HEK293 (cell line): ENCODE data around the gene DDX20.

ENCODE experiments used
- GLI2 ChIP-seq: fragments of 450-650 bp; formaldehyde crosslinking; IDR thresholded peaks from 2 replicates; pipeline ENCODE4; 2017; ENCODE audit warnings: missing biosample characterization, missing genetic modification characterization, low read depth, borderline replicate concordance
- RBAK ChIP-seq: fragments of 450-650 bp; formaldehyde crosslinking; IDR thresholded peaks from 2 replicates; pipeline ENCODE4 v1.5.1; 2016; ENCODE audit warnings: missing biosample characterization, missing genetic modification characterization
- ZBTB20 ChIP-seq: fragments of 450-650 bp; formaldehyde crosslinking; IDR thresholded peaks from 2 replicates; pipeline ENCODE4 v1.5.1; 2016; ENCODE audit warnings: missing biosample characterization, missing genetic modification characterization
- ZBTB48 ChIP-seq: fragments of 450-650 bp; formaldehyde crosslinking; IDR thresholded peaks from 2 replicates; pipeline ENCODE4 v1.5.1; 2016; ENCODE audit warnings: missing biosample characterization, missing genetic modification characterization
- ZBTB7A ChIP-seq: fragments of 450-650 bp; formaldehyde crosslinking; IDR thresholded peaks from 2 replicates; pipeline ENCODE4 v1.5.1; 2016; ENCODE audit warnings: low read depth, missing biosample characterization, missing genetic modification characterization
- ZFP3 ChIP-seq: fragments of 450-650 bp; formaldehyde crosslinking; IDR thresholded peaks from 2 replicates; pipeline ENCODE4 v1.5.1; 2016; ENCODE audit warnings: low read depth, missing biosample characterization, missing genetic modification characterization
- ZNF132 ChIP-seq: fragments of 450-650 bp; formaldehyde crosslinking; IDR thresholded peaks from 2 replicates; pipeline ENCODE4 v1.5.1; 2017; ENCODE audit warnings: missing biosample characterization, missing genetic modification characterization, borderline replicate concordance
- ZNF16 ChIP-seq: fragments of 450-650 bp; formaldehyde crosslinking; IDR thresholded peaks from 2 replicates; pipeline ENCODE4 v1.5.1; 2016; ENCODE audit warnings: low read depth, missing biosample characterization, missing genetic modification characterization
- ZNF175 ChIP-seq: fragments of 450-650 bp; formaldehyde crosslinking; IDR thresholded peaks from 2 replicates; pipeline ENCODE4 v1.5.1; 2016; ENCODE audit warnings: missing biosample characterization, missing genetic modification characterization
- ZNF184 ChIP-seq: fragments of 450-650 bp; IDR thresholded peaks from 2 replicates; pipeline ENCODE4 v1.5.1; 2018; ENCODE audit warnings: missing biosample characterization, mild to moderate bottlenecking, missing genetic modification characterization
- ZNF19 ChIP-seq: fragments of 450-650 bp; formaldehyde crosslinking; IDR thresholded peaks from 2 replicates; pipeline ENCODE4; 2016; ENCODE audit warnings: missing biosample characterization, missing genetic modification characterization, low read depth
- ZNF223 ChIP-seq: fragments of 450-650 bp; formaldehyde crosslinking; IDR thresholded peaks from 2 replicates; pipeline ENCODE4 v1.5.1; 2016; ENCODE audit warnings: missing biosample characterization, missing genetic modification characterization
- ZNF24 ChIP-seq: fragments of 450-650 bp; formaldehyde crosslinking; IDR thresholded peaks from 2 replicates; pipeline ENCODE4 v1.5.1; 2016; ENCODE audit warnings: missing biosample characterization, missing genetic modification characterization
- ZNF266 ChIP-seq: fragments of 450-650 bp; formaldehyde crosslinking; IDR thresholded peaks from 2 replicates; pipeline ENCODE4 v1.5.1; 2016; ENCODE audit warnings: missing biosample characterization, missing genetic modification characterization, low read depth
- ZNF292 ChIP-seq: fragments of 450-650 bp; formaldehyde crosslinking; IDR thresholded peaks from 2 replicates; pipeline ENCODE4 v1.5.1; 2016; ENCODE audit warnings: low read depth, missing biosample characterization, missing genetic modification characterization, borderline replicate concordance
- ZNF324 ChIP-seq: fragments of 450-650 bp; formaldehyde crosslinking; IDR thresholded peaks from 2 replicates; pipeline ENCODE4 v1.5.1; 2016; ENCODE audit warnings: missing biosample characterization, missing genetic modification characterization
- ZNF394 ChIP-seq: fragments of 450-650 bp; formaldehyde crosslinking; IDR thresholded peaks from 2 replicates; pipeline ENCODE4 v1.5.1; 2016; ENCODE audit warnings: missing biosample characterization, missing genetic modification characterization, mild to moderate bottlenecking, moderate library complexity, borderline replicate concordance
- ZNF404 ChIP-seq: fragments of 450-650 bp; formaldehyde crosslinking; IDR thresholded peaks from 2 replicates; pipeline ENCODE4 v1.5.1; 2017; ENCODE audit warnings: missing biosample characterization, missing genetic modification characterization
- ZNF529 ChIP-seq: fragments of 450-650 bp; formaldehyde crosslinking; IDR thresholded peaks from 2 replicates; pipeline ENCODE4 v1.5.1; 2017; ENCODE audit warnings: missing genetic modification characterization, missing biosample characterization; ENCODE audit not compliant: insufficient replicate concordance
- ZNF596 ChIP-seq: fragments of 450-650 bp; IDR thresholded peaks from 2 replicates; pipeline ENCODE4 v1.5.0; 2018; ENCODE audit warnings: missing biosample characterization, mild to moderate bottlenecking, missing genetic modification characterization, moderate library complexity
- ZNF610 ChIP-seq: fragments of 450-650 bp; formaldehyde crosslinking; IDR thresholded peaks from 2 replicates; pipeline ENCODE4 v1.5.1; 2016; ENCODE audit warnings: missing biosample characterization, missing genetic modification characterization, borderline replicate concordance
- ZNF768 ChIP-seq: fragments of 450-650 bp; formaldehyde crosslinking; IDR thresholded peaks from 2 replicates; pipeline ENCODE4 v1.5.1; 2018; ENCODE audit warnings: missing biosample characterization, mild to moderate bottlenecking, missing genetic modification characterization
- ZNF776 ChIP-seq: fragments of 450-650 bp; formaldehyde crosslinking; IDR thresholded peaks from 2 replicates; pipeline ENCODE4 v1.5.0; 2017; ENCODE audit warnings: missing biosample characterization, missing genetic modification characterization, borderline replicate concordance
- ZNF792 ChIP-seq: fragments of 450-650 bp; formaldehyde crosslinking; IDR thresholded peaks from 2 replicates; pipeline ENCODE4 v1.5.1; 2016; ENCODE audit warnings: missing biosample characterization, missing genetic modification characterization
- ZNF843 ChIP-seq: fragments of 450-650 bp; formaldehyde crosslinking; IDR thresholded peaks from 2 replicates; pipeline ENCODE4 v1.5.1; 2016; ENCODE audit warnings: missing biosample characterization, missing genetic modification characterization
- TF ChIP-seq, protein P1 (sequence below): fragments of 450-650 bp; formaldehyde crosslinking; IDR thresholded peaks from 2 replicates; pipeline ENCODE4 v1.5.1; 2016; ENCODE audit warnings: missing biosample characterization, missing genetic modification characterization
- TF ChIP-seq, protein P2 (sequence below): fragments of 450-650 bp; formaldehyde crosslinking; IDR thresholded peaks from 2 replicates; pipeline ENCODE4 v1.5.1; 2016; ENCODE audit warnings: missing biosample characterization, missing genetic modification characterization
- TF ChIP-seq, protein P3 (sequence below): fragments of 450-650 bp; formaldehyde crosslinking; IDR thresholded peaks from 2 replicates; pipeline ENCODE4 v1.5.1; 2016; ENCODE audit warnings: missing biosample characterization, missing genetic modification characterization

DDX20 gene

DNA sequence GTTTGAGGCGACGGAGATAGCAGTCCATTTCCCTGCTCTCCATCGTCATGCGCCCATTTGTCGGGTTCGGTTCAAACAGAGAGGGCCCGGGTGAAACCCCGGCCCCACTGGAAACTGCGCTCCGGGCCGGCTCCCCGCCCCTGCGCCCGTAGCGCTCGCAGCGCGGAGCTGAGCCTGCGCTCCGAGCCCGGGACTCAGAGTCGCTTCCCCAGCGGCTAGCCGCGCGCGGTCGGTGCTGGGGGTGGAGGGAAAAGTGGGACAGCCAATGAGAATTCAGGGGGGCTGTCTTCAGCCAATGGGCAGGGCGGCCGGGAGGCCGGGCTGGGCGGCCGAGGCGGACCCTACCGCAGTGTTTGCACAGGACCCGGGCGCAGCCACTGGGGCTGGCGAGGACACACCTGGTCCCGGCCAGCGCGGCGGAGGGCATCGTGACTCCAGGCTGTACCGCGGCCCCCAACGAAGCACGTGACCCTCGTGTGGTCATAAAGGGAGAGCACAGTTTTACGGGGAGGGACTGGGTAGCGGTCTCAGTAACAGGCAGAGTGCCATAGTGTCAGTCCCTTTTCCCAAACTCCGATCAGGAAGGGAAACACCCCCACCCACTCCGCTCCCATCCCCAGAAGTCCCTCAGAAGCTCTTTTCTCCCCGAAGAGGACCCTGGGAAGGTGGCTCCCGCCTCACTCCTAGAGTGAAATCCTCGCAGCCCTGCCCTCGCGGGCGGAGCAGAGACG, 16.3 kb upstream of the DDX20 start, which contains the start of gene INKA2 (continued):
- TF ChIP-seq, protein P1, sequence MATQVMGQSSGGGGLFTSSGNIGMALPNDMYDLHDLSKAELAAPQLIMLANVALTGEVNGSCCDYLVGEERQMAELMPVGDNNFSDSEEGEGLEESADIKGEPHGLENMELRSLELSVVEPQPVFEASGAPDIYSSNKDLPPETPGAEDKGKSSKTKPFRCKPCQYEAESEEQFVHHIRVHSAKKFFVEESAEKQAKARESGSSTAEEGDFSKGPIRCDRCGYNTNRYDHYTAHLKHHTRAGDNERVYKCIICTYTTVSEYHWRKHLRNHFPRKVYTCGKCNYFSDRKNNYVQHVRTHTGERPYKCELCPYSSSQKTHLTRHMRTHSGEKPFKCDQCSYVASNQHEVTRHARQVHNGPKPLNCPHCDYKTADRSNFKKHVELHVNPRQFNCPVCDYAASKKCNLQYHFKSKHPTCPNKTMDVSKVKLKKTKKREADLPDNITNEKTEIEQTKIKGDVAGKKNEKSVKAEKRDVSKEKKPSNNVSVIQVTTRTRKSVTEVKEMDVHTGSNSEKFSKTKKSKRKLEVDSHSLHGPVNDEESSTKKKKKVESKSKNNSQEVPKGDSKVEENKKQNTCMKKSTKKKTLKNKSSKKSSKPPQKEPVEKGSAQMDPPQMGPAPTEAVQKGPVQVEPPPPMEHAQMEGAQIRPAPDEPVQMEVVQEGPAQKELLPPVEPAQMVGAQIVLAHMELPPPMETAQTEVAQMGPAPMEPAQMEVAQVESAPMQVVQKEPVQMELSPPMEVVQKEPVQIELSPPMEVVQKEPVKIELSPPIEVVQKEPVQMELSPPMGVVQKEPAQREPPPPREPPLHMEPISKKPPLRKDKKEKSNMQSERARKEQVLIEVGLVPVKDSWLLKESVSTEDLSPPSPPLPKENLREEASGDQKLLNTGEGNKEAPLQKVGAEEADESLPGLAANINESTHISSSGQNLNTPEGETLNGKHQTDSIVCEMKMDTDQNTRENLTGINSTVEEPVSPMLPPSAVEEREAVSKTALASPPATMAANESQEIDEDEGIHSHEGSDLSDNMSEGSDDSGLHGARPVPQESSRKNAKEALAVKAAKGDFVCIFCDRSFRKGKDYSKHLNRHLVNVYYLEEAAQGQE (tag by site-specific recombination): 0 out of 2 replicates have a peak, but pooled peaks have one; percentile 9
- TF ChIP-seq ZNF223 (tag by site-specific recombination) (no peak), ZNF175 (tag by site-specific recombination) (no peak), ZNF776 (no peak), ZNF292 (tag by site-specific recombination) (no peak), ZNF596 (tag by site-specific recombination) (no peak), ZNF184 (tag by site-specific recombination) (no peak), ZNF24 (tag by site-specific recombination) (peak; percentile 27; the same call in 1 of the 2 replicates), ZFP3 (no peak), GLI2 (tag by site-specific recombination) (no peak), ZNF529 (tag by site-specific recombination) (no peak), ZBTB7A (tag by site-specific recombination) (no peak), ZNF792 (tag by site-specific recombination) (0 out of 2 replicates have a peak, but pooled peaks have one; percentile 43), ZNF324 (0 out of 2 replicates have a peak, but pooled peaks have one; percentile 20), ZNF19 (tag by site-specific recombination) (no peak), ZBTB20 (peak; percentile 99), ZNF132 (tag by site-specific recombination) (no peak), ZNF768 (tag by site-specific recombination) (no peak), ZNF266 (tag by site-specific recombination) (no peak), ZNF394 (no peak), RBAK (no peak), ZBTB48 (peak; percentile 93), ZNF610 (no peak), ZNF843 (tag by site-specific recombination) (no peak; the same call in 1 of the 2 replicates), ZNF16 (tag by site-specific recombination) (no peak), ZNF404 (no peak)
- TF ChIP-seq, protein P2, sequence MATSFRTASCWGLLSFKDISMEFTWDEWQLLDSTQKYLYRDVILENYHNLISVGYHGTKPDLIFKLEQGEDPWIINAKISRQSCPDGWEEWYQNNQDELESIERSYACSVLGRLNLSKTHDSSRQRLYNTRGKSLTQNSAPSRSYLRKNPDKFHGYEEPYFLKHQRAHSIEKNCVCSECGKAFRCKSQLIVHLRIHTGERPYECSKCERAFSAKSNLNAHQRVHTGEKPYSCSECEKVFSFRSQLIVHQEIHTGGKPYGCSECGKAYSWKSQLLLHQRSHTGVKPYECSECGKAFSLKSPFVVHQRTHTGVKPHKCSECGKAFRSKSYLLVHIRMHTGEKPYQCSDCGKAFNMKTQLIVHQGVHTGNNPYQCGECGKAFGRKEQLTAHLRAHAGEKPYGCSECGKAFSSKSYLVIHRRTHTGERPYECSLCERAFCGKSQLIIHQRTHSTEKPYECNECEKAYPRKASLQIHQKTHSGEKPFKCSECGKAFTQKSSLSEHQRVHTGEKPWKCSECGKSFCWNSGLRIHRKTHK (tag by site-specific recombination): no peak
- TF ChIP-seq, protein P3, sequence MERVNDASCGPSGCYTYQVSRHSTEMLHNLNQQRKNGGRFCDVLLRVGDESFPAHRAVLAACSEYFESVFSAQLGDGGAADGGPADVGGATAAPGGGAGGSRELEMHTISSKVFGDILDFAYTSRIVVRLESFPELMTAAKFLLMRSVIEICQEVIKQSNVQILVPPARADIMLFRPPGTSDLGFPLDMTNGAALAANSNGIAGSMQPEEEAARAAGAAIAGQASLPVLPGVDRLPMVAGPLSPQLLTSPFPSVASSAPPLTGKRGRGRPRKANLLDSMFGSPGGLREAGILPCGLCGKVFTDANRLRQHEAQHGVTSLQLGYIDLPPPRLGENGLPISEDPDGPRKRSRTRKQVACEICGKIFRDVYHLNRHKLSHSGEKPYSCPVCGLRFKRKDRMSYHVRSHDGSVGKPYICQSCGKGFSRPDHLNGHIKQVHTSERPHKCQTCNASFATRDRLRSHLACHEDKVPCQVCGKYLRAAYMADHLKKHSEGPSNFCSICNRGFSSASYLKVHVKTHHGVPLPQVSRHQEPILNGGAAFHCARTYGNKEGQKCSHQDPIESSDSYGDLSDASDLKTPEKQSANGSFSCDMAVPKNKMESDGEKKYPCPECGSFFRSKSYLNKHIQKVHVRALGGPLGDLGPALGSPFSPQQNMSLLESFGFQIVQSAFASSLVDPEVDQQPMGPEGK (tag by site-specific recombination): peak; percentile 94
